C4-2B (cell line): ENCODE data around the gene NLGN1.

Experiments
- H3K27ac ChIP-seq: fragments of 450-650 bp; 2 replicates; pipeline ENCODE4 v1.5.1; 2017
- CTCF ChIP-seq: fragments of 450-650 bp; conservative IDR thresholded peaks from 2 replicates; pipeline ENCODE4 v1.5.1; 2017; ENCODE audit warnings: mild to moderate bottlenecking
- ZFX ChIP-seq: fragments of 450-650 bp; IDR thresholded peaks from 2 replicates; pipeline ENCODE4 v1.6.1; 2017

Gene NLGN1

GRCh38 chr3:173479301-173479700, 81.8 kb downstream of the NLGN1 start:
- H3K27ac ChIP-seq: no peak overlapping the region
- no peak for TF ChIP-seq CTCF
- no peak for TF ChIP-seq ZFX

- TF ChIP-seq CTCF (no peak), ZFX (no peak)
- no peak overlapping the region for H3K27ac ChIP-seq
Measured at GRCh38 chr3:173501931-173502489, 104.5 kb downstream of the NLGN1 start.

- no peak overlapping the region for H3K27ac ChIP-seq
- no peak for TF ChIP-seq ZFX
- no peak for TF ChIP-seq CTCF
Measured at GRCh38 chr3:173502983-173503568, 105.5 kb downstream of the NLGN1 start.

- TF ChIP-seq ZFX (no peak), CTCF (no peak)
- H3K27ac ChIP-seq: no peak overlapping the region
Measured at GRCh38 chr3:173510565-173510964, 113.0 kb downstream of the NLGN1 start.

- H3K27ac ChIP-seq: no peak overlapping the region
- no peak for TF ChIP-seq CTCF
- TF ChIP-seq ZFX: no peak
Measured at GRCh38 chr3:173513123-173513522, 115.6 kb downstream of the NLGN1 start.

- no peak overlapping the region; the same call in 1 of the 2 replicates for H3K27ac ChIP-seq
- TF ChIP-seq ZFX (no peak), CTCF (peak; percentile 89)
Measured at GRCh38 chr3:173529062-173529711, 131.6 kb downstream of the NLGN1 start.

- no peak overlapping the region for H3K27ac ChIP-seq
- no peak for TF ChIP-seq ZFX
Measured at GRCh38 chr3:173531602-173532001, 134.1 kb downstream of the NLGN1 start.
